HG02759 (cell line): Measurements from ENCODE around the gene KIF2C.
"Not testable (repeated sequence)": the region's sequence is repeated elsewhere in the genome, so short reads cannot be mapped to it uniquely, and the experiment has no call there.

Experiments
- ATAC-seq: cut with Tn5 transposase; IDR thresholded peaks from one replicate; pipeline ENCODE4 v1.9.1; 2021; ENCODE audit warnings: mild to moderate bottlenecking, moderate library complexity; ENCODE audit not compliant: unreplicated experiment

The KIF2C gene

DNA sequence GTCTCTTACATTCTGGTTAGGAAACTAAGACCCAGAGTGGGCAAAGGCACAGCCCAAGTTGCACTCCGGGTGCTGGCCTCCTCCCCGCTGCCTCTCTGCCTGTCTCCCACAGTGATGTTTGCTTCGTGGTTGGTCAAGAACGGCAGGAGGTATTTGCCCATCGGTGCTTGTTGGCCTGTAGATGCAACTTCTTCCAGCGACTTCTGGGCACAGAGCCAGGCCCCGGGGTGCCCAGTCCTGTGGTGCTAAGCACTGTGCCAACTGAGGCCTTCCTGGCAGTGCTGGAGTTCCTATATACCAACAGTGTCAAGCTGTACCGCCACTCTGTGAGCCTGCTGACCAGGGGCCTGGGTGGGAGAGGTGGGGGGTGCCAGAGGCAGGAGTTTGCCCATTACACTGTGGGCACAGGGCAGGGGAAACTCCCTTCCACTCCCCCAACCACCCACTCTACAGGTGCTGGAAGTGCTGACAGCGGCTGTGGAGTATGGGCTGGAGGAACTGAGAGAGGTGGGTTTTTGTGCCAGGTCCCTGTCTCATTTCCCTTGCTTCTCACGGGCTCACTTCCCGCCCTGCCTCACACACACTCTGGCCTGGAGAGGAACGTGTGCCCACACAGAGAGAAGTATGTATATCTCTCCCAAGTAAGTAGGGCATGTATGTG lies 70.6 kb downstream of the KIF2C start:
- no peak for ATAC-seq

DNA sequence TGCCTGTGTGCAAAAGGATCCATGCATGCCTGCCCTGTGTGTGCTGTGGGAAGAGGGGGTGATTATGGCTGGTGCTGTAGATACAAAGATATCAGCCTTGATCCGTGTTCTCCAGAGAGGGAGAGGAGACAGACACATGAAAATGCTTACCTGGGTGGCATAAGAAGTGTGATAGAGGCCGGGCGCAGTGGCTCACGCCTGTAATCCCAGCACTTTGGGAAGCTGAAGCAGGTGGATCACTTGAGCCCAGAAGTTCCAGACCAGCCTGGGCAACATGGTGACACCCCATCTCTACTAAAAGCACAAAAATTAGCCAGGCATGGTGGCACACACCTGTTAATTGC lies 71.1 kb downstream of the KIF2C start:
- ATAC-seq: not testable (repeated sequence)

DNA sequence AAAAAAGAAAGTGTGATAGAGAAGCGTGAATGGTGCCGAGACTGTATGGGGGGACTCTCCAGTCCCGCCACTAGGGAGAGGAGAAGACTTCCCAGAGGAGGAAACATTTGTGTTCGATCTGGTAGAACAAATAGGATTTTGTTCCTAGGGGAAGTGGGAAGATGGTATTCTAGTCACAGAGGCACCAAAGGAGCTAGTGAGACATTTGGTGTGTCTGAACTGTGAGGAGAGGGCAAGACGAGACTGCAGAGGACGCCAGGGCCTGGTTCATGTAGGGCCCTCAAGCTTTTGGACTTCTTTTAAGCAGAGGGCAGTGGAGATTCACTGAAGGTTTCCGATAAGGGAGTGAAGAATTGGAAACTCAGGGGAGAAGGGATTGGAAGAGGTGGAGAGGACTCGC lies 71.6 kb downstream of the KIF2C start:
- no peak for ATAC-seq

- ATAC-seq: no peak
These were observed 73.3 kb downstream of the KIF2C start for GRCh38 chr1:44812822-44813543.

GRCh38 chr1:44815926-44816325 lies 76.3 kb downstream of the KIF2C start:
- not testable (repeated sequence) for ATAC-seq

DNA sequence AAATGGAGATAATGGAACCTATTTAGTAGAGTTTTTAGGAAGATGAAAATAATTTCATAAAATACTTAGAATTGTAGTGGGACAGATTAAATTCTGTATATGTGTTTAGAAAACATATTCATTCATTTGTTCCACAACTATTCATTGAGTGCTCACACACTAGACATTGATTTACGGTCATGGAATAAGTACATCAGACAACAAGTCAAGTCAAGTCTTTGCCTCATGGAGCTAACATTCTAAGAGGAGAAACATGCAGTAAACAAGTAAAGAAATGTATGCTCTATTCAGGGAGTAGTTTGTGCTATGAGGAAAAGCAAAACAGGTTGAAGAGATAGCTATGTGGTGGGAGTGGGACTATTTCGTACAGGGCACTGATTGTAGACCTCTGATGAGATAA lies 77.7 kb downstream of the KIF2C start:
- ATAC-seq: no peak
